K562 (cell line): Measurements from ENCODE around the gene DVL2. TPM values are rescaled to one million over a fixed set of nuclear protein-coding genes. Genes with fewer than 3 reads are reported as not detected.
A peak's percentile ranks its signal among the peaks of the same experiment; 100 is the strongest.

Experiments
- ATF2 ChIP-seq: sonication (generic); formaldehyde crosslinking; IDR thresholded peaks from 2 replicates; pipeline ENCODE4 v1.8.1; 2022; ENCODE audit warnings: missing genetic modification reagents
- DDX20 ChIP-seq: fragments of 450-650 bp; IDR thresholded peaks from 2 replicates; pipeline ENCODE4 v1.6.1; 2016; ENCODE audit warnings: missing genetic modification characterization, low read depth, mild to moderate bottlenecking, missing compliant biosample characterization, moderate library complexity
- FOXK1 ChIP-seq: sonication (generic); formaldehyde crosslinking; IDR thresholded peaks from 2 replicates; pipeline ENCODE4 v1.8.0; 2022; ENCODE audit warnings: missing genetic modification reagents, mild to moderate bottlenecking, borderline replicate concordance
- HDGF ChIP-seq: fragments of 450-650 bp; IDR thresholded peaks from 2 replicates; pipeline ENCODE4 v1.6.1; 2016
- HNRNPL ChIP-seq: fragments of 200-400 bp; formaldehyde crosslinking; IDR thresholded peaks from 2 replicates; pipeline ENCODE4 v1.6.1; 2017; ENCODE audit warnings: low read depth, mild to moderate bottlenecking, low read length
- MTA1 ChIP-seq: fragments of 450-650 bp; IDR thresholded peaks from 2 replicates; pipeline ENCODE4 v1.6.1; 2017; ENCODE audit warnings: borderline replicate concordance
- MTA3 ChIP-seq: fragments of 450-650 bp; formaldehyde crosslinking; IDR thresholded peaks from 2 replicates; pipeline ENCODE4 v1.6.1; 2017; ENCODE audit warnings: mild to moderate bottlenecking, borderline replicate concordance
- POLR2G ChIP-seq: fragments of 200-400 bp; formaldehyde crosslinking; IDR thresholded peaks from 2 replicates; pipeline ENCODE4 v1.6.1; 2017; ENCODE audit warnings: low read depth, mild to moderate bottlenecking, antibody characterized with exemption, low read length, moderate library complexity
- SMAD3 ChIP-seq: fragments of 450-650 bp; formaldehyde crosslinking; conservative IDR thresholded peaks from 2 replicates; pipeline ENCODE4 v1.4.0; 2020; ENCODE audit warnings: mild to moderate bottlenecking
- TRIM28 ChIP-seq: fragments of 450-650 bp; IDR thresholded peaks from 2 replicates; pipeline ENCODE4 v1.6.1; 2017
- USF2 ChIP-seq: sonication (generic); formaldehyde crosslinking; IDR thresholded peaks from 2 replicates; pipeline ENCODE4 v1.5.0; 2020; ENCODE audit warnings: missing genetic modification reagents
- ZBTB2 ChIP-seq: fragments of 450-650 bp; IDR thresholded peaks from 2 replicates; pipeline ENCODE4 v1.6.1; 2016; ENCODE audit warnings: antibody characterized with exemption
- ZBTB26 ChIP-seq: fragments of 450-650 bp; formaldehyde crosslinking; IDR thresholded peaks from 2 replicates; pipeline ENCODE4 v1.4.0; 2022; ENCODE audit warnings: missing genetic modification characterization
- ZMIZ1 ChIP-seq, 2 experiments: fragments of 150-350 bp in 1 of 2; IDR thresholded peaks; 2 replicates each; pipeline ENCODE4 v1.6.1; 2012 to 2016; ENCODE audit warnings: low read depth in 2 of 2, low read length in 2 of 2, mild to moderate bottlenecking in 1 of 2, moderate library complexity in 1 of 2
- ZNF124 ChIP-seq: sonication (generic); formaldehyde crosslinking; IDR thresholded peaks from 2 replicates; pipeline ENCODE4 v1.8.1; 2022; ENCODE audit warnings: missing genetic modification reagents
- ZNF449 ChIP-seq: fragments of 250-450 bp; sonication (Bioruptor Pico); IDR thresholded peaks from 2 replicates; pipeline ENCODE4 v1.8.0; 2022; ENCODE audit warnings: moderate library complexity, mild to moderate bottlenecking, inconsistent platforms
- ZNF668 ChIP-seq: fragments of 250-450 bp; sonication (Bioruptor Pico); IDR thresholded peaks from 2 replicates; pipeline ENCODE4 v1.8.0; 2022; ENCODE audit warnings: mild to moderate bottlenecking, inconsistent platforms
- polyA plus RNA-seq, 8 experiments: library from polyadenylated mRNA; depleted of rRNA in 4 of 8; stranded (reverse) in 5 of 8; unstranded in 3 of 8; fragments of >200 nt; fragmentation: Nextera tagmentation in 2 of 8; fragmentation: Illumina TruSeq in 1 of 8; extraction: Ambion mirVana in 2 of 8; extraction: Trizol in 1 of 8; gene quantifications; 2 replicates each; pipeline versions ENCODE4 v1.2.1 to v1.2.3, GENCODE V29; 2011 to 2014; ENCODE audit warnings: inconsistent platforms in 1 of 8, missing spikeins in 1 of 8
- total RNA-seq, 7 experiments: library from RNA; depleted of rRNA in 6 of 7; stranded (reverse); fragments of >200 nt in 6 of 7; fragmentation: Illumina TruSeq in 2 of 7; extraction: Trizol in 2 of 7; gene quantifications; 2 replicates each; pipeline versions ENCODE4 v1.2.1 to v1.2.3, GENCODE V29; 2011 to 2021; ENCODE audit warnings: low replicate concordance in 1 of 7

Gene DVL2
- total and polyA plus RNA-seq, 9 of the 15 experiments (the other 6 are each of a cell fraction or from before 2014, with no cell fraction given) = 1.3 to 49.5 (median 24.3) TPM

- TF ChIP-seq ZBTB2 (0 out of 2 replicates have a peak, but pooled peaks have one; percentile 56), DDX20 (tag) (no peak), ZNF449 (CRISPR knock-in tag) (no peak), FOXK1 (CRISPR knock-in tag) (no peak), ATF2 (CRISPR knock-in tag) (no peak), ZNF668 (CRISPR knock-in tag) (no peak), ZNF124 (CRISPR knock-in tag) (no peak), POLR2G (peak; percentile 23; the same call in 1 of the 2 replicates), TRIM28 (peak; percentile 46; the same call in 1 of the 2 replicates), MTA3 (peak; percentile 28; the same call in 1 of the 2 replicates), HDGF (peak; percentile 89; the same call in 1 of the 2 replicates), HNRNPL (no peak), ZMIZ1 (IDR thresholded peaks at IDR 0.05; ENCODE audit: low read depth in 2 of 2, low read length in 2 of 2) (no peak), MTA1 (peak; percentile 47; the same call in 1 of the 2 replicates), SMAD3 (CRISPR knock-in tag) (no peak), ZBTB26 (CRISPR knock-in tag) (no peak), USF2 (no peak)
Observed at GRCh38 chr17:7262935-7263800, 28.9 kb upstream of the DVL2 start (continued).
